Caco-2 (cell line): ENCODE results near the gene INPP4B. TPM values are rescaled to one million over a fixed set of nuclear protein-coding genes. Genes with fewer than 3 reads are reported as not detected.

Experiments
- BruUV-seq: library from RNA; stranded (reverse); fragments of 400-500 nt; replicated peaks from 2 replicates; lab custom pipeline; 2021; lab: Mats Ljungman, UMichigan
- CTCF ChIA-PET: fragments of 300-600 bp; sonication (Branson Sonifier 250); formaldehyde crosslinking; loops from one replicate; lab custom pipeline; 2022; ENCODE audit warnings: antibody characterized with exemption; lab: Charles Lee
- POLR2A ChIA-PET: fragments of 300-600 bp; sonication (Branson Sonifier 250); formaldehyde crosslinking; loops from one replicate; lab custom pipeline; 2022; ENCODE audit warnings: antibody characterized with exemption; lab: Charles Lee
- DNase-seq, 2 experiments: peaks; one replicate each; pipeline versions ENCODE4 v3.0.0 to v3.0.0-alpha.2; 2020 to 2022
- H3K27me3 ChIP-seq: replicated peaks from 2 replicates; pipeline ENCODE4 v1.6.0; 2011; ENCODE audit warnings: low read length; ENCODE audit not compliant: control insufficient read depth, insufficient read depth
- H3K36me3 ChIP-seq: 2 replicates; pipeline ENCODE4 v1.5.1; 2011; ENCODE audit warnings: low read length; ENCODE audit not compliant: control insufficient read depth, insufficient read depth
- H3K4me1 ChIP-seq: fragments of 250-450 bp; sonication (Bioruptor Pico); 2 replicates; pipeline ENCODE4 v1.5.1; 2020; ENCODE audit warnings: mild to moderate bottlenecking
- H3K4me3 ChIP-seq: 2 replicates; pipeline ENCODE4 v1.5.1; 2011; ENCODE audit warnings: low read depth, mild to moderate bottlenecking, control low read depth, low read length
- H3K9me3 ChIP-seq: fragments of 250-450 bp; sonication (Bioruptor Pico); 2 replicates; pipeline ENCODE4 v1.5.1; 2020; ENCODE audit warnings: mild to moderate bottlenecking, moderate library complexity
- H3K27ac Mint-ChIP-seq: one replicate; pipeline ENCODE4 v1.8.0; 2022; ENCODE audit warnings: mixed read lengths; ENCODE audit not compliant: unreplicated experiment
- H3K27me3 Mint-ChIP-seq: one replicate; pipeline ENCODE4 v1.8.0; 2022; ENCODE audit warnings: mixed read lengths; ENCODE audit not compliant: insufficient read depth, unreplicated experiment
- H3K36me3 Mint-ChIP-seq: one replicate; pipeline ENCODE4 v1.8.0; 2022; ENCODE audit warnings: mild to moderate bottlenecking, mixed read lengths; ENCODE audit not compliant: insufficient read depth, unreplicated experiment
- H3K4me1 Mint-ChIP-seq: one replicate; pipeline ENCODE4 v1.8.0; 2022; ENCODE audit warnings: low read depth, mixed read lengths; ENCODE audit not compliant: unreplicated experiment
- H3K4me3 Mint-ChIP-seq: one replicate; pipeline ENCODE4 v1.8.0; 2022; ENCODE audit warnings: mild to moderate bottlenecking, moderate library complexity, mixed read lengths; ENCODE audit not compliant: unreplicated experiment
- H3K9me3 Mint-ChIP-seq: one replicate; pipeline ENCODE4 v1.8.0; 2022; ENCODE audit warnings: mixed read lengths; ENCODE audit not compliant: unreplicated experiment
- intact Hi-C: fragments of 100-400 bp; cut with micrococcal nuclease; formaldehyde crosslinking; loops from one replicate; pipeline ENCODE4 v1.10.0; 2022; ENCODE audit not compliant: unreplicated experiment
- total RNA-seq: library from RNA; stranded (reverse); gene quantifications from 2 replicates; pipeline ENCODE4 v1.2.3, GENCODE V29; 2022
- TF ChIP-seq, protein P1 (sequence below), 2 experiments: fragments of 200-600 bp in 1 of 2; IDR thresholded peaks; 1 replicate in 1 of 2; 2 replicates in 1 of 2; pipeline versions ENCODE4 v1.5.1 to v1.8.0; 2011 to 2022; ENCODE audit warnings: antibody characterized with exemption in 1 of 2, control low read depth in 1 of 2, inconsistent platforms in 1 of 2, low read depth in 1 of 2, low read length in 1 of 2, mild to moderate bottlenecking in 1 of 2, moderate library complexity in 1 of 2; ENCODE audit not compliant: insufficient read depth in 1 of 2, severe bottlenecking in 1 of 2, unreplicated experiment in 1 of 2

The INPP4B gene
- total RNA-seq, 1 experiment from 2014 or later: 10.3 TPM

DNA sequence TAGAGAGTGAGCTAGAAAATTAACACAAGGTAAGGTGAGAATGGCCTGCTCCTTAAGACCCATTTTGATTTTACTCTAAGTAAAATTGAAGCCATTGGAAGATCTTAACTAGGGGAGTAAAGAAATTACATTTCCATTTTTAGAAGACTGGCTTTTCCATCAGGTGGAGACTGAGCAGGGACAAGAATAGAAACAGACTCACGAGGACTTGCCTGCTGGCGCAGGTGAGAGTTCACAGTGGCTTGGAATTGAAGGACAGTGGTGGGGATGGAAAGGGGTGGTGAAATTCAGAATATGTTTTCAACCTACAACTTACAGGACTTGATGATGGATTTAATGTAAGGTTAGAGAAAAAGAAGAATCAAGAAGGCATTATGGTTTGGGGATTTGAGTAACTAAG, 427.4 kb downstream of the INPP4B start:
- Histone ChIP-seq H3K4me3 (no peak overlapping the region), H3K9me3 (no peaks in the 10 kb centered on the region), H3K36me3 (no peaks in the 10 kb centered on the region), H3K4me1 (no peaks in the 10 kb centered on the region), H3K27me3 (no peaks in the 10 kb centered on the region)
- Mint-ChIP-seq H3K27ac (no peak overlapping the region), H3K27me3 (no peaks in the 10 kb centered on the region), H3K9me3 (no peaks in the 10 kb centered on the region), H3K36me3 (no peaks in the 10 kb centered on the region), H3K4me1 (no peaks in the 10 kb centered on the region), H3K4me3 (no peak overlapping the region)
- CTCF ChIA-PET: no interaction called here
- POLR2A ChIA-PET: no interaction called here
- intact Hi-C loops: no loop called here
- no TSS peak for BruUV-seq
- no peak for DNase-seq
- TF ChIP-seq, protein P1, sequence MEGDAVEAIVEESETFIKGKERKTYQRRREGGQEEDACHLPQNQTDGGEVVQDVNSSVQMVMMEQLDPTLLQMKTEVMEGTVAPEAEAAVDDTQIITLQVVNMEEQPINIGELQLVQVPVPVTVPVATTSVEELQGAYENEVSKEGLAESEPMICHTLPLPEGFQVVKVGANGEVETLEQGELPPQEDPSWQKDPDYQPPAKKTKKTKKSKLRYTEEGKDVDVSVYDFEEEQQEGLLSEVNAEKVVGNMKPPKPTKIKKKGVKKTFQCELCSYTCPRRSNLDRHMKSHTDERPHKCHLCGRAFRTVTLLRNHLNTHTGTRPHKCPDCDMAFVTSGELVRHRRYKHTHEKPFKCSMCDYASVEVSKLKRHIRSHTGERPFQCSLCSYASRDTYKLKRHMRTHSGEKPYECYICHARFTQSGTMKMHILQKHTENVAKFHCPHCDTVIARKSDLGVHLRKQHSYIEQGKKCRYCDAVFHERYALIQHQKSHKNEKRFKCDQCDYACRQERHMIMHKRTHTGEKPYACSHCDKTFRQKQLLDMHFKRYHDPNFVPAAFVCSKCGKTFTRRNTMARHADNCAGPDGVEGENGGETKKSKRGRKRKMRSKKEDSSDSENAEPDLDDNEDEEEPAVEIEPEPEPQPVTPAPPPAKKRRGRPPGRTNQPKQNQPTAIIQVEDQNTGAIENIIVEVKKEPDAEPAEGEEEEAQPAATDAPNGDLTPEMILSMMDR (IDR thresholded peaks at IDR 0.05; ENCODE audit: insufficient read depth in 1 of 2, low read depth in 1 of 2, low read length in 1 of 2, severe bottlenecking in 1 of 2, unreplicated experiment in 1 of 2): no peak

DNA sequence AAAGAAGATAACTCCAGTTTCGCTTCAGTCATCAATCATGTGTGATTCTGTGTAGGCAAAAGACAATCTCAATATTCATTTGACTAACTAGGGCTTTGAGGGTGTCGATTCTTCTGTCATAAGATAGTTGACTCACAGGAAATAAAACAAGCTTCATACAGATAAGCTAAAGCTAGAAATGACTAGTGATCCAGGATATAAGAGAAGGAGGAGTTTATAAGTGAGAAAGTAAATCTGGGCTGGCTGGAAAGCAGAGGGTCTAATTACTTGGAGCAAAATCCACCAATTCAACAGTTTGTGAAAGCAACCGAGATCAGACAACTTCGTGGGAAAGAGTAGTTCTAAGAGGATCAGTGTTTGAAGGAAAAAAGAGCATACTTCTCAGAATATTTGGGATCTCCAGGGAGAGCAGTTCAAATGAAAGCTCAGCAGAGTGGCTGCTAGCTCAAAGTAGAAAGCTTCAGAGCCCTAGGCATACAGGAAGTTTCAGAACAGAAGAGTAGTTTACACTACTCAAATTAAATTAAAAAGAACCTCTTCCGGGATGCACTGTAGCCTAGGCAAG, 429.3 kb downstream of the INPP4B start:
- CTCF ChIA-PET: no interaction called here

DNA sequence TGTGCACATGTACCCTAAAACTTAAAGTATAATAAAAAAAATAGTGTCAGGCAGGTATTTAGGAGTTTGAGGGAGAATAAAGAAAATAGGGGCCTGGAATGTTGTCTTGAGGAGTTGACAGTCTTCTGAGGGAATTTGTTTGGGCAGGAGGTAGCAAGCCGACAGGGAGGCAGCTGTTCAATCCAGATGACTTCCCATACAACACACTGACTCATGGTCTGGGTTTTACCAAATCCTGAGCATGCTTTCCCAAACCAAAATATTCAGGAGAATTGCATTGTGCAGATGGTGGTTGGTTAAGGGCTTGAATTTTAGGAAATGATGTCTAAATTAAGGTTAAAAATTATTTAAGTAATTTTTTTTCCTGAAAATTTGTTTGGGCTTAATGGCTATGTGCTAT, 430.0 kb downstream of the INPP4B start:
- Histone ChIP-seq H3K27me3 (no peaks in the 10 kb centered on the region), H3K36me3 (no peaks in the 10 kb centered on the region), H3K4me3 (no peak overlapping the region), H3K9me3 (no peaks in the 10 kb centered on the region), H3K4me1 (no peaks in the 10 kb centered on the region)
- POLR2A ChIA-PET: no interaction called here
- Mint-ChIP-seq H3K4me3 (no peak overlapping the region), H3K36me3 (no peaks in the 10 kb centered on the region), H3K27me3 (no peaks in the 10 kb centered on the region), H3K9me3 (no peaks in the 10 kb centered on the region), H3K27ac (no peak overlapping the region), H3K4me1 (no peaks in the 10 kb centered on the region)
- no peak for DNase-seq
- intact Hi-C loops: no loop called here
- CTCF ChIA-PET: no interaction called here
- TF ChIP-seq, protein P1 (IDR thresholded peaks at IDR 0.05; ENCODE audit: insufficient read depth in 1 of 2, low read depth in 1 of 2, low read length in 1 of 2, severe bottlenecking in 1 of 2, unreplicated experiment in 1 of 2): no peak
- BruUV-seq: no TSS peak

More for the DNA sequence above, 429.3 kb downstream of the INPP4B start:
- Mint-ChIP-seq H3K27me3 (no peaks in the 10 kb centered on the region), H3K4me3 (no peak overlapping the region), H3K36me3 (no peaks in the 10 kb centered on the region), H3K27ac (no peak overlapping the region), H3K4me1 (no peaks in the 10 kb centered on the region), H3K9me3 (no peaks in the 10 kb centered on the region)
- POLR2A ChIA-PET: no interaction called here
- H3K27me3 ChIP-seq: no peaks in the 10 kb centered on the region
- TF ChIP-seq, protein P1 (IDR thresholded peaks at IDR 0.05; ENCODE audit: insufficient read depth in 1 of 2, low read depth in 1 of 2, low read length in 1 of 2, severe bottlenecking in 1 of 2, unreplicated experiment in 1 of 2): no peak
- intact Hi-C loops: no loop called here
- H3K4me3 ChIP-seq: no peak overlapping the region
- H3K9me3 ChIP-seq: no peaks in the 10 kb centered on the region
- no peaks in the 10 kb centered on the region for H3K4me1 ChIP-seq
- DNase-seq: no peak
- BruUV-seq: no TSS peak
- no peaks in the 10 kb centered on the region for H3K36me3 ChIP-seq
